HepG2 (cell line): ENCODE data around the gene PTPN5. TPM values are rescaled to one million over a fixed set of nuclear protein-coding genes. Genes with fewer than 3 reads are reported as not detected.

Source experiments
- ATAC-seq: fragments of 200-7000 bp; cut with Tn5 transposase; 3 replicates; pipeline ENCODE4 v1.9.1; 2020; ENCODE audit warnings: mild to moderate bottlenecking, moderate library complexity
- BruUV-seq: library from RNA; stranded (reverse); fragments of 400-500 nt; replicated peaks from 2 replicates; lab custom pipeline; 2021; lab: Mats Ljungman, UMichigan
- CTCF ChIA-PET: fragments of 300-600 bp; formaldehyde crosslinking; extraction: SDS; loops from one replicate; lab custom pipeline; 2021; ENCODE audit warnings: low total read pairs, inconsistent platforms, low intra/inter-chr PET ratio; lab: Yijun Ruan, JAX
- POLR2A ChIA-PET: fragments of 350-600 bp; sonication (Branson Sonifier 250); formaldehyde crosslinking; loops from one replicate; lab custom pipeline; 2020; ENCODE audit warnings: antibody characterized with exemption, inconsistent platforms; lab: Yijun Ruan, JAX
- DNase-seq: peaks from one replicate; pipeline ENCODE4 v3.0.0-alpha.2; 2015; ENCODE audit warnings: low spot score
- FAIRE-seq: peaks from 3 replicates; lab custom pipeline; 2011; peaks lifted over from hg19 to GRCh38; lab: Jason Lieb, UNC
- H2AFZ ChIP-seq: one replicate; pipeline ENCODE4 v1.6.1; 2011; ENCODE audit warnings: low read length, inconsistent platforms
- H3K27ac ChIP-seq: fragments of 300-600 bp; 3 replicates; pipeline ENCODE4 v1.8.0; 2011; ENCODE audit warnings: mixed run types, mild to moderate bottlenecking, mixed read lengths, low read length, inconsistent platforms; ENCODE audit not compliant: insufficient read depth; ENCODE audit errors: extremely low read length
- H3K27me3 ChIP-seq, 2 experiments: fragments of 200-600 bp in 1 of 2; 2 replicates in 1 of 2; 3 replicates in 1 of 2; pipeline versions ENCODE4 v1.6.0 to v1.8.0; 2011; ENCODE audit warnings: low read length in 2 of 2, mild to moderate bottlenecking in 2 of 2, moderate library complexity in 2 of 2, inconsistent platforms in 1 of 2; ENCODE audit not compliant: insufficient read depth in 2 of 2, control insufficient read depth in 1 of 2
- H3K36me3 ChIP-seq, 2 experiments: fragments of 200-600 bp in 1 of 2; replicated peaks in 1 of 2; 2 replicates in 1 of 2; 3 replicates in 1 of 2; pipeline versions ENCODE4 v1.5.1 to v1.8.0; 2011; ENCODE audit warnings: low read length in 2 of 2, inconsistent platforms in 1 of 2; ENCODE audit not compliant: insufficient read depth in 2 of 2, control insufficient read depth in 1 of 2
- H3K4me1 ChIP-seq: 2 replicates; pipeline ENCODE4 v1.5.1; 2012; ENCODE audit warnings: low read length, inconsistent platforms; ENCODE audit not compliant: insufficient read depth
- H3K4me2 ChIP-seq: 2 replicates; pipeline ENCODE4 v1.6.0; 2011; ENCODE audit warnings: low read depth, low read length, inconsistent platforms
- H3K4me3 ChIP-seq, 3 experiments: fragments of 200-600 bp in 1 of 3; sonication (generic), shearing (Covaris generic) in 1 of 3; replicated peaks in 1 of 3; 2 replicates each; pipeline ENCODE4 v1.5.1; 2011 to 2016; ENCODE audit warnings: low read length in 3 of 3, inconsistent platforms in 2 of 3, low read depth in 2 of 3, mild to moderate bottlenecking in 2 of 3, control low read depth in 1 of 3, mixed read lengths in 1 of 3; ENCODE audit not compliant: insufficient read depth in 1 of 3
- H3K79me2 ChIP-seq: one replicate; pipeline ENCODE4 v1.6.1; 2011; ENCODE audit warnings: low read length, inconsistent platforms; ENCODE audit not compliant: insufficient read depth
- H3K9ac ChIP-seq: 2 replicates; pipeline ENCODE4 v1.6.0; 2011; ENCODE audit warnings: mild to moderate bottlenecking, low read depth, low read length, inconsistent platforms; ENCODE audit not compliant: insufficient read depth
- H3K9me3 ChIP-seq: 2 replicates; pipeline ENCODE4 v1.5.1; 2012; ENCODE audit warnings: mild to moderate bottlenecking, low read length
- H4K20me1 ChIP-seq: 2 replicates; pipeline ENCODE4 v1.6.0; 2011; ENCODE audit warnings: inconsistent platforms, mild to moderate bottlenecking, low read length, moderate library complexity; ENCODE audit not compliant: insufficient read depth
- HNRNPLL ChIP-seq: fragments of 200-400 bp; formaldehyde crosslinking; IDR thresholded peaks from 2 replicates; pipeline ENCODE4 v1.6.1; 2017; ENCODE audit warnings: mild to moderate bottlenecking, low read depth, low read length; ENCODE audit not compliant: poor library complexity, severe bottlenecking
- KAT2B ChIP-seq: fragments of 150-350 bp; IDR thresholded peaks from 2 replicates; pipeline ENCODE4 v1.6.1; 2014; ENCODE audit warnings: low read depth, low read length, borderline replicate concordance
- NAIF1 ChIP-seq: sonication (generic); formaldehyde crosslinking; IDR thresholded peaks from 2 replicates; pipeline ENCODE4 v1.5.0; 2020; ENCODE audit warnings: mild to moderate bottlenecking, missing genetic modification reagents, borderline replicate concordance
- ZNF441 ChIP-seq: sonication (generic); formaldehyde crosslinking; IDR thresholded peaks from 2 replicates; pipeline ENCODE4 v1.7.0; 2021; ENCODE audit warnings: missing genetic modification reagents, borderline replicate concordance
- ZNF501 ChIP-seq: sonication (generic); formaldehyde crosslinking; IDR thresholded peaks from 2 replicates; pipeline ENCODE4 v1.5.1; 2020; ENCODE audit warnings: mild to moderate bottlenecking, moderate library complexity, missing genetic modification reagents
- ZNF615 ChIP-seq: sonication (generic); formaldehyde crosslinking; IDR thresholded peaks from 2 replicates; pipeline ENCODE4 v1.5.0; 2020; ENCODE audit warnings: mild to moderate bottlenecking, missing genetic modification reagents, borderline replicate concordance
- WGBS: methylation state at CpG from one replicate; pipeline ENCODE4 v1.1.6; 2017; ENCODE audit warnings: low lambda C conversion rate; 5-methylcytosine and 5-hydroxymethylcytosine counted together
- in situ Hi-C: cut with HindIII; loops from 2 replicates; pipeline ENCODE4 v1.10.0; 2017; ENCODE audit warnings: low pct_unique_long_range_greater_than_20kb; ENCODE audit not compliant: extremely low pct_ligation_motif_present
- intact Hi-C: fragments of 100-400 bp; cut with micrococcal nuclease; formaldehyde crosslinking; loops from one replicate; pipeline ENCODE4 v1.10.0; 2022; ENCODE audit not compliant: unreplicated experiment
- polyA plus RNA-seq, 8 experiments: library from polyadenylated mRNA; depleted of rRNA in 3 of 8; stranded (reverse) in 7 of 8; unstranded in 1 of 8; fragments of >200 nt; fragmentation: Illumina TruSeq in 4 of 8; extraction: Trizol in 4 of 8; gene quantifications; 2 replicates each; pipeline versions ENCODE4 v1.2.1 to v1.2.3, GENCODE V29; 2011 to 2016; ENCODE audit warnings: low read depth in 4 of 8, missing spikeins in 1 of 8, mixed read lengths in 1 of 8; ENCODE audit not compliant: insufficient read depth in 1 of 8
- total RNA-seq, 5 experiments: library from RNA; depleted of rRNA; stranded (reverse); fragments of >200 nt; fragmentation: Illumina TruSeq; extraction: Trizol; gene quantifications; 2 replicates each; pipeline ENCODE4 v1.2.3, GENCODE V29; 2016; ENCODE audit warnings: low read depth in 1 of 5
- TF ChIP-seq, protein P1 (sequence below): sonication (generic); formaldehyde crosslinking; IDR thresholded peaks from 2 replicates; pipeline ENCODE4 v1.8.0; 2022; ENCODE audit warnings: missing genetic modification reagents, mild to moderate bottlenecking, moderate library complexity, borderline replicate concordance
- TF ChIP-seq, protein P2 (sequence below): fragments of 450-650 bp; IDR thresholded peaks from 2 replicates; pipeline ENCODE4 v1.6.1; 2017; ENCODE audit warnings: mild to moderate bottlenecking

PTPN5 gene
- total and polyA plus RNA-seq, 2 of the 13 experiments (the other 11 are each of a cell fraction or from before 2014, with no cell fraction given), result not detected

DNA sequence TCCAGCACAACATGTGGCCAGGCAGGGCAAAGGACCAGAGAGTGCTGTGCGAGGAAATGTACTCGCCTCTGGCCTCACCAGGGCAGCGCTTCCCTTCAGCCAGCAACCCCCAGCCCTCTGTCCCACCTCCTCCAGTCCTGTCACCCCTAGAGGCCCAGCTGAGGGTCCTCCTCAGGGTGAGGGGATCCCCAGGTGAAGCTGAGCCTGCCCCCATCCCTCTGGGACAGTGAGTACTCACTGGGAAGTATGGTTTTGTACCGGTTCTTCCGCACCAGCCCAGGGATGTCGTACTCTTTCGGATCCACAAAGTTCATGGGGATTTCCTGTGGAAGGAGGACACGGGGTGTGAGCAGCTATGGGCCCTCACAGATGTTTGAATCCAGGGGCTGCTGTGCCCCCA lies 54.0 kb downstream of the PTPN5 start:
- Histone ChIP-seq H3K9me3 (no peaks in the 10 kb centered on the region), H3K27me3 (peaks cover 3 to 63% of the 10 kb centered on the region in 2 experiments; a peak in 4 of 5 replicates), H3K36me3 (no peaks in the 10 kb centered on the region), H2AFZ (no peak overlapping the region), H3K27ac (no peak overlapping the region), H3K4me3 (no peak overlapping the region), H3K9ac (no peak overlapping the region), H4K20me1 (no peaks in the 10 kb centered on the region), H3K4me1 (no peaks in the 10 kb centered on the region), H3K4me2 (no peak overlapping the region), H3K79me2 (no peaks in the 10 kb centered on the region)
- 49% methylated on average over 6 of the region's 8 CpGs for WGBS
- FAIRE-seq, result no peak
- in situ Hi-C loops, result loop anchor here (10.0 kb wide), 2 partner anchors 193 to 623 kb away; no protein-coding TSS in a partner anchor
- TF ChIP-seq ZNF615 (CRISPR knock-in tag) (no peak), ZNF501 (no peak), ZNF441 (no peak), KAT2B (no peak), NAIF1 (CRISPR knock-in tag) (no peak), HNRNPLL (no peak)
- TF ChIP-seq, protein P1, sequence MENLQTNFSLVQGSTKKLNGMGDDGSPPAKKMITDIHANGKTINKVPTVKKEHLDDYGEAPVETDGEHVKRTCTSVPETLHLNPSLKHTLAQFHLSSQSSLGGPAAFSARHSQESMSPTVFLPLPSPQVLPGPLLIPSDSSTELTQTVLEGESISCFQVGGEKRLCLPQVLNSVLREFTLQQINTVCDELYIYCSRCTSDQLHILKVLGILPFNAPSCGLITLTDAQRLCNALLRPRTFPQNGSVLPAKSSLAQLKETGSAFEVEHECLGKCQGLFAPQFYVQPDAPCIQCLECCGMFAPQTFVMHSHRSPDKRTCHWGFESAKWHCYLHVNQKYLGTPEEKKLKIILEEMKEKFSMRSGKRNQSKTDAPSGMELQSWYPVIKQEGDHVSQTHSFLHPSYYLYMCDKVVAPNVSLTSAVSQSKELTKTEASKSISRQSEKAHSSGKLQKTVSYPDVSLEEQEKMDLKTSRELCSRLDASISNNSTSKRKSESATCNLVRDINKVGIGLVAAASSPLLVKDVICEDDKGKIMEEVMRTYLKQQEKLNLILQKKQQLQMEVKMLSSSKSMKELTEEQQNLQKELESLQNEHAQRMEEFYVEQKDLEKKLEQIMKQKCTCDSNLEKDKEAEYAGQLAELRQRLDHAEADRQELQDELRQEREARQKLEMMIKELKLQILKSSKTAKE, result no peak
- TF ChIP-seq, protein P2, sequence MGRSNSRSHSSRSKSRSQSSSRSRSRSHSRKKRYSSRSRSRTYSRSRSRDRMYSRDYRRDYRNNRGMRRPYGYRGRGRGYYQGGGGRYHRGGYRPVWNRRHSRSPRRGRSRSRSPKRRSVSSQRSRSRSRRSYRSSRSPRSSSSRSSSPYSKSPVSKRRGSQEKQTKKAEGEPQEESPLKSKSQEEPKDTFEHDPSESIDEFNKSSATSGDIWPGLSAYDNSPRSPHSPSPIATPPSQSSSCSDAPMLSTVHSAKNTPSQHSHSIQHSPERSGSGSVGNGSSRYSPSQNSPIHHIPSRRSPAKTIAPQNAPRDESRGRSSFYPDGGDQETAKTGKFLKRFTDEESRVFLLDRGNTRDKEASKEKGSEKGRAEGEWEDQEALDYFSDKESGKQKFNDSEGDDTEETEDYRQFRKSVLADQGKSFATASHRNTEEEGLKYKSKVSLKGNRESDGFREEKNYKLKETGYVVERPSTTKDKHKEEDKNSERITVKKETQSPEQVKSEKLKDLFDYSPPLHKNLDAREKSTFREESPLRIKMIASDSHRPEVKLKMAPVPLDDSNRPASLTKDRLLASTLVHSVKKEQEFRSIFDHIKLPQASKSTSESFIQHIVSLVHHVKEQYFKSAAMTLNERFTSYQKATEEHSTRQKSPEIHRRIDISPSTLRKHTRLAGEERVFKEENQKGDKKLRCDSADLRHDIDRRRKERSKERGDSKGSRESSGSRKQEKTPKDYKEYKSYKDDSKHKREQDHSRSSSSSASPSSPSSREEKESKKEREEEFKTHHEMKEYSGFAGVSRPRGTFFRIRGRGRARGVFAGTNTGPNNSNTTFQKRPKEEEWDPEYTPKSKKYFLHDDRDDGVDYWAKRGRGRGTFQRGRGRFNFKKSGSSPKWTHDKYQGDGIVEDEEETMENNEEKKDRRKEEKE, result no peak
- no peak for ATAC-seq
- CTCF ChIA-PET, result no interaction called here
- no peak for DNase-seq
- POLR2A ChIA-PET, result no interaction called here
- BruUV-seq, result no TSS peak
- intact Hi-C loops, result no loop called here
